HG03064 (cell line): ENCODE results near the gene LACC1.

Experiments used
- ATAC-seq: cut with Tn5 transposase; IDR thresholded peaks from one replicate; pipeline ENCODE4 v1.9.1; 2021; ENCODE audit warnings: low read depth; ENCODE audit not compliant: unreplicated experiment

LACC1 gene

DNA sequence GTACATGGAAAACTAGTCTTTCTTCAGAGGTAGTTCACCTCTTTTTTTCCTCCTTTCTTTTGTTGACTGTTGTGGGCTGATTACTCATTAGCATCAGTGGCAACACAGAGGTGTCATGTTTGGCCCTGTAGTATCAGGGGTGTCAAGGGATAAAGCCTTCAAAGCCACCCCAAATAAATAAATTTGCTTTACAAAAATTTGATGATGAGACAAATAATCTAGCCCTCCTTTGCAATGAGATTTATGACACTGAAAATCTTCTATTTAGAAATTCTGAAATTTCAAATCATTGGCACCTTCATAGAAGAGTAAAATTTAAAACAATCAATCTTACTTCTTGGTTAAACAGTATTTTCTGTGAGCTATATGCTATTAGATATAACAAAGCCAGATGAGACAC lies 1.9 kb downstream of the LACC1 start:
- ATAC-seq = no peak

- no peak for ATAC-seq
Measured at GRCh38 chr13:43883631-43884030, 3.9 kb downstream of the LACC1 start.

GRCh38 chr13:43884222-43884621 lies 4.5 kb downstream of the LACC1 start:
- no peak for ATAC-seq

GRCh38 chr13:43894438-43894837 lies 14.7 kb downstream of the LACC1 start:
- ATAC-seq = no peak

- no peak for ATAC-seq
Measured at GRCh38 chr13:43895940-43896339, 16.2 kb downstream of the LACC1 start.

GRCh38 chr13:43905435-43906031 lies 25.8 kb downstream of the LACC1 start:
- no peak for ATAC-seq

- ATAC-seq = no peak
Measured at GRCh38 chr13:43908156-43909126, 28.7 kb downstream of the LACC1 start.

- ATAC-seq = no peak
Measured at GRCh38 chr13:43910856-43911255, 31.2 kb downstream of the LACC1 start.

GRCh38 chr13:43911278-43911677 lies 31.6 kb downstream of the LACC1 start:
- ATAC-seq = no peak

DNA sequence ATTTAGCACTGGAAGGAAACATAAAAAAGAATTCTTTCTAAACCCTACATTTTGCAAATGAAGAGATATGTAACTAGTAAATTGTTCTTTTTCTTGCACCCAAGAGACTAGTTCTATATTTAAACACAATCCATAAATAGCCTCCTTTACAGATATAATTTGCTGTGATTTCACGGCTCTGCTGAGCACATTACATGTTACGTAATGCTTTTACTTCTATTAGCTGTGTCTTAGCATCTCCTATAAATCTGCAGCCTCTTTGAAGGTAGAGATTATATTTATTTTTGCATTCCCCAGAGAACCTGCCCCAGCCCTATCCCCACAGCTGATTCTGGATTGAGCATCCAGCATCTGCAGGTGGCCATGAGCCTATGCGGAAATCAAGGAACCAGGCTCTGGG lies 32.2 kb downstream of the LACC1 start:
- no peak for ATAC-seq

DNA sequence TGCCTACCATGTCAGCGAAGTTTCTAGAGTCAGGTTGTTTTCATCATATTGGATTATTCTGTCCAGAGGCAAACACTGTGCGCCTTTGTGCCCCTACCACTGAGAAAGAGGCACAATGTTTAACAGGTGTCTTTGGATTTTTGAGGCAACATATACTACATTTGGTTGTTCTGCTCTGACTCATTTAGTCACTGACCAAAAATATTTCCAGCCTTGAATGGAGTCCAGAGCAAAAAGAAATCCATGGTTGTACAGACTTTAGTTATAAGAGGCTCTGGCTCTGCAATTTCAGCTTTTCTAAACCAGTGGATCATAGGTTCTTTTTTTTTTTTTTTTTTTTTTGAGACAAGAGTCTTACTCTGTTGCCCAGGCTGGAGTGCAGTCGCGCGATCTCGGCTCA lies 35.7 kb downstream of the LACC1 start:
- ATAC-seq = no peak

DNA sequence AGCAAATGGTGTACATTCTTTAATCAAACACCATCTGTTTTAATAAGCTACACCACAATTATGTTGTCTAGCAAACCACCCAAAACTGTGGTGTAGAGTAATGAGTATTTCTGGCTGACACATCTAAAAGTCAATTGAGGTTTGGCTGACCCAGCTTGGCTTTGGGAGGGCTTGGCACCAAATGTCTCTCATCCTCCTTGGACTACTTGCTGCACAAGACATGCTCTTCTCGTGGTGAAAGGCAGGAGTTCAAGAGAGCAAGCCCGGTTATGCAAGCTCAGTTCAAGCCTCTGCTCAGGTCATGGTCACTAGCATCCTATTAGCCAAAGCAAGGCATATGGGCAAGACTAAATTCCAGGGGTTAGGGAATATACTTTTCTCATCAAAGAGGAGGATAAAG lies 37.1 kb downstream of the LACC1 start:
- no peak for ATAC-seq

GRCh38 chr13:43918636-43919035 lies 38.9 kb downstream of the LACC1 start:
- ATAC-seq = no peak

DNA sequence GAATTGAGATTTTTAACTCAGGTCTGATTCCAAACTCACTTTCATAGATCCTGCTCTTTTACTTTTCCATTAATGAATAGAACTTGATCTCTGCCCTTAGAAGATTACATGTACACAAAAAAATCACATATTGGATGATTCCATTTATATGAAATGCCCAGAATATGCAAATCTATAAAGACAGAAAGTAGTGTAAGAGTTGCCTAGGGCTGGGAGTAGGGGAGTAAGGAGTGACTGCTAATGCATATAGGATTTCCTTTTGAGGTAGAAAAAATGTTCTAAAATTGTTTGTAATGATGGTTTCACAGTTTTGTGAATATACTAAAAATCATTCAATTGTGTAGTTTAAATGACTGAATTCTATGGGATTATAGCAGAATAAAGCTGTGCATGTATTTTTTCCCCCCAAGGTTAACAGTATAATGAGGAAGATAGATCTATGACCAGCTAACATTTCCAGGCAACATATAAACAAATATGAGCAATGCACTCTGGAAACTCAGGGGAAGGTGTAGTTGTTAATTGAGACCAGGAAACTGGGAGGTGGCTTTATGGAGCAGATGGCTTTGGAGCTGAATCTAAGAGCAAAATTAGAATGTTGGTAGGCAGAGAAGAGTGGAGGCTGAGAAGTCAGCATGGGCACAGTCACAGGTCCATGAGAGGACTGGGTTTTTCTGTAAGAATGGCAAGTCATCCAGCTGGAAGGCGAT lies 41.4 kb downstream of the LACC1 start:
- no peak for ATAC-seq

- ATAC-seq = no peak
Measured at GRCh38 chr13:43924549-43925245, 45.0 kb downstream of the LACC1 start.

DNA sequence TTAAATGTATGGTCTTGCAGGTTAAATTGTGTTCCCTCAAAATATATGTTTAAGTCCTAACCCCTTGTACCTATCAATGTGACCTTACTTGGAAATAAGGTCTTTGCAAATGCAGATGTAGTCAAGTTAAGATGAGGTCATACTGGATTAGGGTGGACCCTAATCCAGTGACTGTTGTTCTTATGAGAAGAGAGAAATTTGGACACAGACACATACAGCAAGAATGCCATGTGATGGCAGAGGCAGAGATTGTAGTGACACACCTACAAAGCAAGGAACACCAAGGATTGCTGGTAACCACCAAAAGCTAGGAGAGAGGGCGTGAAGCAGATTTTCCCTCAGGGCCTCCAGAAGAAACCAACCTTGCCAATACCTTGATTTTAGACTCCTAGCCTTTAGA lies 50.2 kb downstream of the LACC1 start:
- no peak for ATAC-seq

GRCh38 chr13:43933378-43933777 lies 53.7 kb downstream of the LACC1 start:
- peak; percentile 100 for ATAC-seq

- ATAC-seq = no peak
Measured at GRCh38 chr13:43934273-43934672, 54.6 kb downstream of the LACC1 start.

DNA sequence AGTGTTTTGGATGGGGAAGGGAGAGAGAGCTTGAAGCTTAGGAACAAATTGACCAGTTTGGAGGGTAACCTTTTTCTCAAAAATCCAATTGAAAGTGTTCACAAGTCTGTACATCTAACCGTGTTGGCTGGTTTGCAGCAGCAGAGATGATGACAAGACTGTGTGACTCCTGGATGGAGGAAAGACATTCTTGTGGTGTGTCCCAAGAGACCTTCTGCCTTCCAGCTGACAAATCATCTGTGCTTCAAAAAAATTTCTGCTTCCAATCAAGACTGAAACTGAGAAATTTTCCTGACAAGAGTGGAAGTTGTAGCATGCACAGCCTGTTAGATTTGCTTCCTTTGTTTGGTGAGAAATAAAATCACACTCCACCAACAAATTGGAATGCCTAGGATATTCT lies 56.2 kb downstream of the LACC1 start:
- ATAC-seq = no peak

GRCh38 chr13:43936647-43937046 lies 56.9 kb downstream of the LACC1 start:
- no peak for ATAC-seq

DNA sequence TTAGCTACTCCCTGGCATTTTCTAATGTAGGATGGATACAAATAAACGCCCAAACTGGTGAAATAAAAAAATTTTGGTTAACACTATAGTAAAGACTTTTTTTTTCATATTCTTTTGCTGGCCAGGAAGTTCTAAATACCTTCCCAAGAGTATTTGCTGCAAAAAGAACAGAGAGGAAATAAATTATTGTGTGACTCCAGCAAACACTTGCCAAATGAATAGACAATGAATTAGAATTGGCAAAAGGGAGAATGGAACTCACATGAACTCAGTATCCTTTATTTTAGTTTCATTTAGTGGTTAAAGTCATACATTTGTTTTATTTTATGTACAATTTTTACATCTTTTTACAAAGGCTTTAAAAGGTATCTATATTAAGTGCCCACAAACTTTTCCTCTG lies 58.1 kb downstream of the LACC1 start:
- ATAC-seq = no peak
